Nucleus accumbens (tissue), 56 donors: Measurements from ENCODE around the gene ST6GALNAC6.
A peak's percentile ranks its signal among the peaks of the same experiment; 100 is the strongest.

Source experiments
- DNase-seq, 56 donors: peaks; one replicate each; lab custom pipeline; 2025; lab: John Stamatoyannopoulos, UW

ST6GALNAC6 gene, protein sequence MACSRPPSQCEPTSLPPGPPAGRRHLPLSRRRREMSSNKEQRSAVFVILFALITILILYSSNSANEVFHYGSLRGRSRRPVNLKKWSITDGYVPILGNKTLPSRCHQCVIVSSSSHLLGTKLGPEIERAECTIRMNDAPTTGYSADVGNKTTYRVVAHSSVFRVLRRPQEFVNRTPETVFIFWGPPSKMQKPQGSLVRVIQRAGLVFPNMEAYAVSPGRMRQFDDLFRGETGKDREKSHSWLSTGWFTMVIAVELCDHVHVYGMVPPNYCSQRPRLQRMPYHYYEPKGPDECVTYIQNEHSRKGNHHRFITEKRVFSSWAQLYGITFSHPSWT

DNA sequence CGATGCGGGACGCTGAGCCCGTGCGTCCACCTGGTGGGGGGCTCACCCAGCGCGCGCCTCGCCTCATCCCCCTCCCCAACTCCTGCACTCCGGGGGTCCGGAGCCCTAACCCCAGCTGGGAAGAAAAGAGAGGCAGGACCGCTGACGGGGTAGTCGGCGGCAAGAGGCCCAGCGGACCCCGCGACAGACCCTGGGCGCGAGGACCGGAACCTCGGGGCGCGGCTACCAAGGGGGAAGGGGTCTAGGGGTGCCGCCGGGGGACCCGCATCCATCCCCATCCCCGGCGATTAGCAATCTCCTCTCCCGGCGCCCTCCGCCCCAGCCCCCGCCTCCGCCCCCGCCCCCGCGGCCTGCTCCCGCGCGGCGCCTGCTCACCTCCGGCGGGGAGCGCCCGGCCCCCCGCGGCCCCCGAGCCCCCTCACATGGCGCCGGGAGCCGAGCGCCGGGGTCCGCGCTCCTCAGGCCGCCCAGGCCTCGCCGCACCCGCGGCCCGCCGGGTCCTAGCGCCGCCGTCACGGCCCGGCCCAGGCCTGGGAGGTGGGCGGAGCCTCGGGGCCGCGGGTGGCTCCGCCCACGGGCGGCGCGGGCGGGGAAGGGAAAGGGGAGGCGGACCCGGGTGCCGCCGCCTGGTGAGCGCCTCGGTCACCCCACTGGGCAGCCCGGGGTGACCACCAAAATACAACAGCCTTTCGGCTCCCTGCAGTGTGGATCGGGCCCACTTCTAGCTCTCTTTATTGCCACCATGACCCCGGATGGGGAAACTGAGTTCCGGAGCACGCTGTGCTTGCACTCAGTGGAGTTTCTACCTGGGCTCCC is at the start of gene ST6GALNAC6:
ST6GALNAC6 (minus strand) TSS at position 476 of the 816 bp plus-strand sequence. CDS start 1,622 bp downstream, outside the sequence.
- DNase-seq, result peak in 42 of 56 donors; percentile 22 to 85 (median 52)

DNA sequence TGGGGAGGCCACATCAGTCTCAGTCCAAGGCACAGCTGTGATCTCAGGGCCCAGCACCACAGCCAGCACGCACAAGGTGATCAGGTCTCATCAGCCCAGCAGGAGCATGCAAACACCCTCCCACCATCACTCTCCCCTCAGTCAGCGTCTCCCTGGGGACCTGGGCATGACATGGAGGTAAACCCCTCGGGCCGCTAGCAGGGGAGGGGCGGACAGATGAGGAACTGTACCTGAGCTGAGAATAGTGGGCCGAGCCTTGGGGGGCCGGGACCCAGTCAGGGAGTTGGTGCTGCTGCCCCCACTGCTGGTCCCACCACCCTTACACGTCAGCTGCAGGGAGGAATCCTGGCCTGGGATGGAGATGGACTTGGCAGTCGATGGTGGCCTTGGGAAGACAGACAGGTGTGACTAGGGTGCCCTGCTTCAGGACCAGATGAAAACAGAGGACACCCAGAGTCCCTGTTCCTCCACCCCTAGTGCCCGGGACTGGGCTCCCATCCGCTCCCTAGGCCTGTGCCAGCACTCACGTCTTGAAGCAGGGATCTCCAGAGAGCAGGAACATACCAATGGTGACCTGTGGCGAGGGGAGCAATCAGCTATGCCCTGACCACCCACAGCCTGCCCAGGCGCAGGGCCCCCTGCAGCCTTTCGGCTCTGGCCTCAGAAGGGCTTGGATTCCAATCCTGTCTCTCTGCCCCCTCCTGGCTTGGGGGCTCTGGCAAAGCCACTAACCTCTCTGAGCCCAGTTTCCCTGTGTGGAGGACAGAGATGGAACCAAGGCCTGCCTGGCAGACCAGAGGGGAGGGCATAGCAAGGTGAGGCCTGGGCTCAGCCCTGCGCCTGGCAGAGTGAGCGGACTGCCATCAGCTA is 48.7 kb upstream of the ST6GALNAC6 start:
- DNase-seq, result peak in 1 of 56 donors; percentile 46

DNA sequence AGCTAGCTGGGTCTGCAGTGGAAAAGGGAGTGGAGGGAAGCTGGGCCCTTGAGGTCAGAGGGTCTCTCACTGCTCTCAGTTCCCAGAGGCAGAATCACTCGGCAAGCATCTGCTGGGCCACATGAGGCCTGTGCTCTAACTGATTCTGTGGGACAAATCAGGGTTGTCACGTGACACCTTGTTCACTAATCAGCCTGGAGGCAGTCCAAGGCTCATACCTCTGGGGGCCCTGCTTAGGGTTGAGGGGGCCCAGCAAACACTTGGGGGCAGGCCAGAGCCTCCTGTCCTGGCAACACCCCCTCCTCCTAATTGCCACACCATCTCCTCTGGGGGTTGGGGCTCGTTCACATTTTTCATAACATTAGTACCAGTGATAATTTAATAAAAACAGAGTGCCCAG is 47.3 kb upstream of the ST6GALNAC6 start:
- no peak for DNase-seq

DNA sequence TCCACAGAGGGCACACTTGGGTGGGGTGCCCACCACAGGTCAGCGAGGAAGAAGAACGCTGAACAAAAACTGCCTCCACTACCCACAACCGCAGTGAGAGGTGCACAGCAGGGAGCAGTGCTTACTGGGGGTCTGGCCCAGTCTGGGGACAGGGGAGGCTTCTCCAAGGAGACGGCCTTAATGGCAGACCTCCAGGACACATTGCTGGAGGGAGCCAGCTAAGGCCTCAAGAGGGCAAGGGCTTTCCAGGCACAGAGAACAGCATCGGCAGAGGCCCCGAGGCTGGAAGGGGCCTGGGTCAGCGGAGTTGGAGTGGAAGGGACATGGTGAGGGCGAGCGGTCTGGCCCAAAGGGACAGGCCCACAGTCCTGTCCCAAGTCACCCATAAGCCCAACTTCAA is 46.5 kb upstream of the ST6GALNAC6 start:
- DNase-seq, result peak in 2 of 56 donors; percentile 29 to 45

DNA sequence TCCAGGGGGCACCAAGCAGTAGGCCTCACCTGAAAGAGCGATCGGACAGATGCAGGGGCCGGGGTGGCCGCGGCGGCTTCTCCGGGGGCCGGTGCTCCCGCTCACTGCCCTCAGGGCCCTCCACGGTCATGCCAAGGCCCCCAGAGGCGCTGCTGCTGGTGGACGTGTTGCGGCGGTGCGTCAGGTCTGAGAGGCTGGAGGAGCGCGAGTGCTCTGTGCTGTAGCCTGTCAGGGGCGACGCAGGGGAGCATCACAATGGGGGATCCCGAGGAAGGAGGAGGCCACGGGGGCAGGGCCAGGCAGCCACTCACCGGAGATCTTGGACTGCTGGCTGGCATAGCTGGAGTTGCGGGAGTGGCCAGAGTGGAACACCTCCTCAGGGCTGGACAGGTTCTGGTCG is 45.9 kb upstream of the ST6GALNAC6 start:
- DNase-seq, result no peak

DNA sequence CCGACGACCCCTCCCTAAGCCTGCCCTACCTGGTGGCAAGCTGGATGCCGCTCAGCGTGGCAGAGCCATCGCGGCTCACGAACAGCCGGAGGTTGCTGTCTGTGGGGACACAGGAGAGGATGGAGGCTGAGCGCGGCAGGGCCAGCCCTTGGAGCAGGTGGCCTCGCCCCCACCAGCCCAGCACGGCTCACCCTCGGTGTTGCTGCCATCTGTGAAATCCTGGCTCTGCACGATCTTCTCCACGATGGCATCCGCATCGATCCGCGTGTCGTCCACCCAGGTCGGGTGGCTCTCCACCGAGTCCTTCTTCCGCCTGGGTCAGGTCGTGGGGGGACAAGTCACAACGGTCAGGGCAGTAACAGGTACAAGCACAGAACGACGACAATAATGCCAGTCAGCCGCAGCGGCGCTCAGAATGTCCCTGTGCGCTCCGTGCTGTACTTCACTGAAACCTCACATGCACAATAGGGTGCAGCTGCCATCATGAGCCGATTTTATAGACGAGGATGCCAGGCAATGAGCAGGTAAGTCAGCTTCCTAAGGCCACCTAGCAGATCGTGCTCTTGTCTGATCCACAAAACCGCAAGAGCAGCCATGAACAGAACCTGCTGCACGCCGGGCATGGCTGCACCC is 45.3 kb upstream of the ST6GALNAC6 start:
- DNase-seq, result no peak

DNA sequence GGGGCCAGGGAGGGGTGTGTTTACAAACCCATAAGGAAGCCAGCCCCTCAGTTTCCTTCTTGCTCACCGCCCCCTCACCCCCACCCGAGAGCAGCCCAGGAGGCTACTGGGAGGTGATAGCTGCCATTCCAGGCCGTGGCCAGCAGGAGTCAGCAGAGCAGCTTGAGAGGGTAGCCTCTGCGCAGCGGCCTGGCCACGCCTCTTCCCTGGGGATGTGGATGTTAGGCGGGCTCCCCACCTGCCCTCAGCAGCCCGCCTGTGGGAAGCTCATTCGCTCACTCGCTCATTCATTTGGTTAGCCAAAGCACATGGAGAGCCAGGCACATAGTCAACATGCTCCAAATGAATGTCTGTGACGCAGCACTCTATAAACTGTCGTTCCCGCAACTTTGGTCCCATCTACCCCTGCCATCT is 44.3 kb upstream of the ST6GALNAC6 start:
- DNase-seq, result peak in 55 of 56 donors; percentile 26 to 92 (median 78)

DNA sequence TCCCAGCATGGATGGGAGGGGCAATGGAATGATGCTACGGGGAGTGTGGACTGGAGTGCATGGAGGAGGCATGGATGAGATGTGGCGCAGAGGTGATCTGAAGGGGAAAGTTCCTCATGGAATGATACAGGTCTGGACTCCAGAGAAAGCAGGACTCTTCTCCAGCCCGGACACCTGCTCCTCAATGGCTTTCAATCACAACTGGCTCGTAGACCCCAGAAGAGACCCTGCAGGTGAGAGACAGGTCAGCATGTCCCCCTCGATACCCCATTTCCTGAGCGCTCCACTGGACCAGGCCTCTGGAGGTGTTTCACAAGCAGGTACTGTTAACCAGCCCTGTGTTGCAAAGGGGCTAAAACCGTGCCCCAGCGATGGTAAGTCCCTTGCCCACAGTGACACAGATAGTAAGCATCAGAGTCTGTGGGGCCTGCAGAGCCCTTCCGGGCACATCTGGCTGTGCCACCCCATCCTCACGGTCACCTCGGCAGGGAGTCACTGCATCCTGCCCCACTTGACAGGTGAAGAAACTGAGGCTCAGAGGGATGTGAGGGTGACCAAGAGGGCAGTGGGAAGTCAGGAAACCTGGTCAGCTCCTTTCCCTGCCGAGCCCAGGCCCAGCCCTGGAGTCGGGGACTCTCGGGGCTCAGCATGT is 43.7 kb upstream of the ST6GALNAC6 start:
- DNase-seq, result peak in 2 of 56 donors; percentile 18 to 38

DNA sequence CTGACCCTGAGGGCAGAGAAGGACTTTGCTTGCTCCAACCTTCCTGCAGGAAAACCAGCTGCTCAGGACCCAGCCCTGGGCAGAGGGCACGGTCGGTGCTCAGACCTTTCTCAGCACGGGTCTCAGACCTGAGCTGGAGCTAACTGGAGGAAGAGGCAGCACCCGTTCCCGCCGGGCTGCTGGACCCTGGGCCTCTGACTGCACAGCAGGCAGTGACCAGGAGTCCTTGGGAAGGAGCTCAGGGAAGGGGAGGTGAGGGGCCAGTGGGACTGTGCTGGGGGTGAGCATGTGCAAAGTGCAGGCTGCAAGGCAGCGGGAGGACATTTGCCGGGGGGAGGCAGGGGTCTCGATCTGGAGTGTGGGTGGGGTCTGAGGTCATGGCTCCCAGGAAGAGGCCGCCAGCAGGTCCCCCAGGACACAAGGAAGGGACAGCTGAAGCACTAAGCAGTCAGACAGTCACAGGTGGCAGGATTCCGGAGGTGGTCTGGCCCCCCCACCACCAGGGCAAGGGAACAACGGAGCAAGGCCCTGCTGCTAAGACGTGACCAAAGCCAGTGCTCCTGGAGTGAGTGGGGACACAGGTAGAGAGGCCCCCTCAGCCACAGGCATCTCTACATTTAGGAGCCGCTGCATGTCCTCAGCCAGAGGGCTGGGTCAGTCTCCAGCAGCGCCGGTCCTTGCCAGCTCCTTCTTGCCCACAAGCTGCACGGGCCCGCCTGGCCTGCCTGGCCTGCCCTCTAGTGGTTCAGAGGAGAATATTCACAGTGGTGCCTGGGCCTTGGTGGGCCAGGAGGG is 43.0 kb upstream of the ST6GALNAC6 start:
- peak in 42 of 56 donors; percentile 21 to 74 (median 48) for DNase-seq

DNA sequence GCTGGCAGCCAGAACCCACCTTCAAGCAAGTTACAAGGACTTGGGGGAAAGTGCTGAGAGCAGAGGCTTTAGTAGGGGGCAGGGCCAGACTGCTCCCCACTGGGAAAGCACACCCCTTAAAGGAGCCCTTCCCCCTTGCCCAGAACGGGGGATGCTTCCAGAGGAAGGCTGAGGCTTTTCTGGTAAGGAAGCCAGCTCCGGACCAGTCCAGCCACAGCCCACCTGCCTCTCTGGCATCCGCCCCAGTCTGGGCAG is 42.5 kb upstream of the ST6GALNAC6 start:
- DNase-seq, result peak in 1 of 56 donors; percentile 42

DNA sequence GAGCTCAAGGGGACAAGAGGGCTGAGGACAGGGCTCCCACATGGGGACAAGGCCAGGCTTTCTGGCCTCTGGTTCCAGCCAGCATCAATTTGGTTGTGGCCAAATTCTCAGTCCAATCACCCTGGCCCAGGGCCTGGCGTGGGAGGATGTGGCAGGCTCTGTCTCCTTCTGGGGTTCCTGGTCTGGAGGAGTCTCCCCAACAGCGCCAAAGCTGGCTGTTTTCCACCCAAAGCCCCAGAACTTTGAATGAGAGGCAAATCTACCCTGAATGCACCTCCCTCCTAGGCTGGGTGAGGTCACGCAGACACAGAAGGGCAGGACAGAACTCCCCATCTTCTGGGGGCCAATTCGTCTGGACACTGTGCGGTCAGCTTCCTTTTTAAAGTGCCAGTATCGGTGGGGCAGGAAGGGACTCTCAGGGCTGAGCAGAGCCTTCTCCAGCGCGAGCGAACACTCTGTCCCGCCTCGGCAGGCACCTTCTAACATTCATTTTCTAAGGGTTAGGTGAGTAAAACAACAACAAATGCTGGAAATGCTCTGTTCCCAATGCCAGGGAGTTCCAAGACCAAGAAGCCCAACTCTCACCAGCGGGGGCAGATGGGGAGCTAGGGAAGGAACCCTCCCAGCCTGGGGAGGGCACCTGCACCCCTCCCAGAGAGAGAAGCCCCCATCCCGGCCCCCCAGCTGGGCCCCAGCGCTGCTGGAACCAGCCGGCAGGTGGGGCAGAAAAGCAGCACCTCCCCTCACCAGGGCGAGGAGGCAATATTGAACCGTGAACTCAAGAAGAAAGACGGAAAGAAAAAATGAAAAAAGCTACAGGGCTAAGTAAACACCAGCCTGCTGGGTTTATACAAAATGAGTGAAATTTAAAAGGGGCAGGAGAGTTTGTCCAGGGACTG is 41.9 kb upstream of the ST6GALNAC6 start:
- DNase-seq, result no peak

DNA sequence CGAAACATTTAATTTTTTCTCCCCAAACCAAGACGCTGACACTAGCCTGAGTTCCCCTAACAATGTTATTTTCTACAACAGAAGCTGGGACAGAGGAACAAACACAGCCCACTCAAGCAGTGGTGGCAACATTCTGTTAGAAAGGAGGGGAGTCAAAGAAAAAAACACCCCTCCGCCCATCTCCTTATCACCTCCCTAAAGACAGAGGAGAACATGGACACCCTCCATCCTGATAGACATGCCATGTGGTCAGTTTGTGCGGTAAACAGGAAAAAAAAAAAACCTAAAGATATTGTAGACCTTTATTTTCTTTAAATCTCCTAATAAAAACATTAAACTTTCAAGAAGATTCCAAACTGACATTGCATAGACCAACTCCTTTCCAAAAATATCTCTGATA is 41.2 kb upstream of the ST6GALNAC6 start:
- no peak for DNase-seq

DNA sequence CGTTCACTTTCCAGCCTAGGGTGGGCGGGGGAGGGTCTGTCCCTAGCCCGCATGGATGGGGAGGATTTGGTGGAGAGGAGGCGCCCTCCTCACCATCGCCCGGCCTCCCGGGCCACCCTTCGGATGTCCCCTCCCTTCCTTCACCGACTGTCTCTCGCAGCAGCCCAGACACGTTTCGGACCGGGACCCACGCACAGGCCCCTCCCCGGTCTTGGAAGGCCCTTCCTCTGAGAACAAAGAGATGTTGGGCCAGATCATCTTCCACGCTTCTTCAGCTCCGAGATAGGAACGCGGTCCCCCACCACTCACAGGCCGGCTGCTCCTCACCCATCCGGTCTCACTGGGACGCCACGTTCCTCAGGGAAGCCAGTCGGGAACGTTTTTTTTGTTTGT is 38.9 kb upstream of the ST6GALNAC6 start:
- peak in 4 of 56 donors; percentile 22 to 45 (median 31) for DNase-seq

DNA sequence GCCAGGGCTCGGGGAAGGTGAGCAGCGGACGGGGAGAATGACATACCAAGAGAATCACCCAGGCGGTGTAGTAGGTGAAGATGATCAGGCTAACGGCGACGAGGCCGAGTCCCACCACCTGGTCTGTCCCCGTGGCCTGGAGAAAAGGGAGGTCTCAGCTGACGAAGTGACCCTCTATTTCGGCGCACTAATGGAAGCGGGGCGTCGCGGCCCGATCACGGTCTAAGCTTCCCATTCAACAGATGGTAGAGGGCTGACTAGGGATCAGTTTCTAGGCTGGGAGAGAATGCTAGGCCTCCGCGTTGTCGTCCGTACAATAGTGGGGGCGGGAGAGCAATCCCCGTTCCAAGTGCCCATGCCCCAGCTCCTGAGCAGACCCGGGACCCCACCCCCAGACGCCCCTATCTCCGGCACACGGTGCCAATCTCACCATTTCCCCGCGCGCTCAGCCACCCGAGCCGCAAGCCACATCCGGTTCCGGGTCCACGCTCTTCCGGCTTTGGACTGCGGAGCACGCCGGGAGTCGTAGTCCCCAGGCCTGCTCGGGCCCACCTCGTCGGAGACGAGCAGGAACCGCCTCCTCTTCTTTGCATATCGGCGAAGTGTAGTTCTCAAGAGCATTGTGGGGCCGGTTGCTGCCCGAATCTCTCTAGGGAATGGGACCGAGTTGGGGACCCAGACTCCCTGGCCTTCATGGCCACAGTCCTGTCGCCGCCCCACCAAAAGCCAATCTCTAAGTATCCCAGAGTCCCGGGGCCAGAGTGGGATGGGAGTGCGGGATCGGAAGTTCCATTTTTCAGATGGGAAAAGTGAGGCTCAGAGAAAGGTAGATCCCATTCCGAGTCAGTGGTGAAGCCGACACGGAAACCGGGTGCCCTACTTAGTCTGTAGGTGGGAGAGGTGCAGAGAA is 38.2 kb upstream of the ST6GALNAC6 start, which contains the start of gene DPM2:
DPM2 (minus strand) TSS at position 467 of the 910 bp plus-strand sequence; CDS start at position 433, 34 bp downstream.
- DNase-seq, result peak in 53 of 56 donors; percentile 25 to 87 (median 66)

DNA sequence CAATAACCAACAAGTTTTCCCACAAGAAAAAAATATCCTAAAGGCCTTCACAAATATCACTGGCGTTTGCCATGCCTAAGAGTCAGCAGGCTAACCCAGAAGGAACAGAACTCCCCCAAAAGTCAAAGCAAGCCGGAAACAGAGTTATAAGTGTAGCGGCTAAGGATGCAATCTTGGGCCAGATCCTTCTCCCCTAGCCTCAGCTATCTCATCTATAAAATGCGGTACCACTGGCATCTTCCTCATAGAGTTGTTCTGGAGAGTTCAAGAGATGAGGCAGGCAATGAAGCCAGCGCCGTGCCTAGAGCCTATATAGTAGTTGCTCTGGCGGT is 37.6 kb upstream of the ST6GALNAC6 start:
- DNase-seq, result no peak

DNA sequence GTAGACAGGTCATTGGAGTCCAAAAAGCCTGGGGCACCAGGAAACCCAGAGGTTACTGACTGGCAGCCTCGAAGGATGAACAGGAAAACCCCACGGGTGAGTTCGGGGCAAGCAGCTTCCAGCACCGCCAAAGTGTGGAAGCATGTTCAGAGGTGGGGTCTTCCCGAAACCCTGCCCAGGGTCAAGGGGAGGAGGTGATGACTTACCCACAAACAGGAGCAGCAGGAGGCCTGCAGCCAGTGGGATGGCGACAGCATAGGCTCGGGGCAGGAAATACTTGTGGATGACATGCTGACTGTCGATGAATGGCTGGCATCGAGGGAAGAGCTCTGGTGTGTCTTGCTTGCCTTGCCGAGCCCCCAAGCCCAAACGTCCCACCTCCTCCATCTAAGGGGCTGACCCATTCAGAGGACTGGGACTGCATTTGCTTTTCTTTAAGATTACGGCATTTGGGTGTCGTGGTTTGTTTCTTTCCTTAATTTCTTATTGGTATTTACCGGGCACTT is 37.0 kb upstream of the ST6GALNAC6 start:
- DNase-seq, result no peak
